ENCODE results near the gene TCN1. TPM values are rescaled to one million over a fixed set of nuclear protein-coding genes. Genes with fewer than 3 reads are reported as not detected.

The TCN1 gene
- total and polyA plus RNA-seq, 4 donors, result 0.08 to 4.7 (median 0.17) TPM; not detected in 1

DNA sequence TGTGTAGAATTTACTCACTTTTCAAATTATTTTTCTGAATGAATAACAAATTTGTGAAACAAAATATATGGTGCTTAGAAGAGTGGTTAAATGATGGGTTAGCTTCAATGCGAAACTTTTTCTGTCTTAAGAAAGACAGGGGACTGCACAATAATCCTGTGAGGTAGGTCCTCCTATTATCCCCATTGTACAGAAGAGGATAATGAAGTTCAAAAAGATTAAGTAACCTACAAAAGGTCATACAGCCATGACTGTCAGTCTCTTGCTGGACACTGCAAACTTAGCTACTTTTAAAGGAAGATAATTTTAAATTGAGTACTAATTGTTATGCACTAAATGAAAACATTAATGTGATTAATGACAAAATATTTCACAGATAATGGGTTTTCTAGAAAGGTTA lies 17.3 kb upstream of the TCN1 start (continued):
- TF ChIP-seq CTCF (IDR thresholded peaks at IDR 0.05; ENCODE audit: low read depth, low read length, missing input control) (no peak), NR2F2 (IDR thresholded peaks at IDR 0.05) (no peak), YY1 (IDR thresholded peaks at IDR 0.05) (no peak), SP1 (IDR thresholded peaks at IDR 0.05) (no peak)
- TF ChIP-seq, protein P1, sequence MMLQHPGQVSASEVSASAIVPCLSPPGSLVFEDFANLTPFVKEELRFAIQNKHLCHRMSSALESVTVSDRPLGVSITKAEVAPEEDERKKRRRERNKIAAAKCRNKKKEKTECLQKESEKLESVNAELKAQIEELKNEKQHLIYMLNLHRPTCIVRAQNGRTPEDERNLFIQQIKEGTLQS (IDR thresholded peaks at IDR 0.05), result no peak

DNA sequence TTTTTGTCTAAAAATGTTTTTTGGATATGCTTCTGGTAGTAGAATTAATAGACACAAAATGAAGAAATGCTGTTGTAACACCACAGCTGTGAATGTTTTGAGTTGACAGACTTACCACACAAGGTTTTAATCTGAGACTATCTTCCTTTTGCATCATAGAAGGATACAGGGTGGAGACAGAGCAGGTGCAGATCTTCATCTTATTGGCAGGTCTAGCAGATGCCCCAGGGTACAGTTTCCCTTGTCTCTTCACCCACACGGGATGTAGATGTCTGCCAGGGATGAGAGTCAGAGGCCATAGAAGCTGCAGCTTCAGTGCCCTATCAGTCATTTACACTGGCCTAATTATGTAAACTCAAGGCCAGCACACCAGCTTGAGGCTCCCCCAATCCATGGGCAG lies 13.3 kb upstream of the TCN1 start:
- Histone ChIP-seq H3K9ac (ENCODE audit: low read depth in 1 of 2, low read length in 2 of 2) (no peak overlapping the region), H3K9me3 (ENCODE audit: control insufficient read depth in 4 of 4, low read length in 3 of 4) (no peaks in the 10 kb centered on the region), H3K27me3 (ENCODE audit: control insufficient read depth in 4 of 4, insufficient read depth in 4 of 4, low read length in 3 of 4) (peaks cover 0 to 3% (median 0%) of the 10 kb centered on the region in 4 donors), H3K27ac (ENCODE audit: low read depth in 1 of 2, low read length in 2 of 2) (no peak overlapping the region), H3K36me3 (ENCODE audit: control insufficient read depth in 4 of 4, insufficient read depth in 3 of 4, low read depth in 1 of 4, low read length in 3 of 4) (no peaks in the 10 kb centered on the region), H3K4me3 (ENCODE audit: low read depth in 1 of 3, low read length in 3 of 3) (no peak overlapping the region), H3K4me1 (ENCODE audit: control insufficient read depth in 4 of 4, insufficient read depth in 4 of 4, low read length in 3 of 4) (no peaks in the 10 kb centered on the region)
- WGBS, result 71% methylated on average over 1 of the region's 1 CpG
- TF ChIP-seq, protein P1 (IDR thresholded peaks at IDR 0.05), result no peak
- TF ChIP-seq HNF4G (IDR thresholded peaks at IDR 0.05), result no peak
- no peak for TF ChIP-seq GABPA (IDR thresholded peaks at IDR 0.05 in 1 of 2, conservative IDR thresholded peaks at IDR 0.05 in 1 of 2)
- TF ChIP-seq RXRA (IDR thresholded peaks at IDR 0.05), result no peak
- TF ChIP-seq CTCF (IDR thresholded peaks at IDR 0.05; ENCODE audit: low read depth, low read length, missing input control), result no peak
- TF ChIP-seq HNF4A (conservative IDR thresholded peaks at IDR 0.05), result no peak
- no peak for TF ChIP-seq NR2F2 (IDR thresholded peaks at IDR 0.05)
- no peak for TF ChIP-seq RAD21 (IDR thresholded peaks at IDR 0.05)
- no peak for TF ChIP-seq TAF1 (conservative IDR thresholded peaks at IDR 0.05)
- no peak for TF ChIP-seq ZBTB33 (IDR thresholded peaks at IDR 0.05)
- no peak for TF ChIP-seq FOXA1 (IDR thresholded peaks at IDR 0.05)
- TF ChIP-seq YY1 (IDR thresholded peaks at IDR 0.05), result no peak
- TF ChIP-seq EGR1 (IDR thresholded peaks at IDR 0.05; ENCODE audit: low read depth in 2 of 2), result no peak
- TF ChIP-seq SP1 (IDR thresholded peaks at IDR 0.05), result no peak
- TF ChIP-seq JUND (IDR thresholded peaks at IDR 0.05), result no peak
- TF ChIP-seq, protein P2, sequence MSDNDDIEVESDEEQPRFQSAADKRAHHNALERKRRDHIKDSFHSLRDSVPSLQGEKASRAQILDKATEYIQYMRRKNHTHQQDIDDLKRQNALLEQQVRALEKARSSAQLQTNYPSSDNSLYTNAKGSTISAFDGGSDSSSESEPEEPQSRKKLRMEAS (IDR thresholded peaks at IDR 0.05), result no peak
- TF ChIP-seq REST (IDR thresholded peaks at IDR 0.05), result no peak
- TF ChIP-seq FOXA2 (IDR thresholded peaks at IDR 0.05), result no peak
- no peak for DNase-seq (ENCODE audit: low spot score)
